HepG2 (cell line): ENCODE data around the gene UGT8.

ENCODE experiments used
- FOXP1 ChIP-seq, 2 experiments: fragments of 450-650 bp in 1 of 2; IDR thresholded peaks; 2 replicates each; pipeline ENCODE4 v1.6.1; 2017 to 2018; ENCODE audit warnings: antibody characterized with exemption in 1 of 2
- HDAC6 ChIP-seq: fragments of 200-600 bp; sonication (generic); IDR thresholded peaks from 2 replicates; pipeline ENCODE4 v1.7.0; 2017; ENCODE audit warnings: mild to moderate bottlenecking, antibody characterized with exemption, low read length, low read depth
- MED8 ChIP-seq: sonication (generic); formaldehyde crosslinking; IDR thresholded peaks from 2 replicates; pipeline ENCODE4 v1.8.1; 2023; ENCODE audit warnings: mild to moderate bottlenecking, missing genetic modification reagents; ENCODE audit not compliant: insufficient replicate concordance
- TGIF2 ChIP-seq: IDR thresholded peaks from 2 replicates; pipeline ENCODE4 v1.6.1; 2016; ENCODE audit warnings: control low read depth, missing compliant biosample characterization
- ZSCAN20 ChIP-seq: sonication (generic); formaldehyde crosslinking; IDR thresholded peaks from 2 replicates; pipeline ENCODE4 v1.4.0; 2020; ENCODE audit warnings: missing genetic modification reagents, mild to moderate bottlenecking, borderline replicate concordance
- TF ChIP-seq, protein P1 (sequence below): sonication (generic); formaldehyde crosslinking; IDR thresholded peaks from 2 replicates; pipeline ENCODE4 v1.8.0; 2022; ENCODE audit warnings: missing genetic modification reagents, mild to moderate bottlenecking, borderline replicate concordance

DNA sequence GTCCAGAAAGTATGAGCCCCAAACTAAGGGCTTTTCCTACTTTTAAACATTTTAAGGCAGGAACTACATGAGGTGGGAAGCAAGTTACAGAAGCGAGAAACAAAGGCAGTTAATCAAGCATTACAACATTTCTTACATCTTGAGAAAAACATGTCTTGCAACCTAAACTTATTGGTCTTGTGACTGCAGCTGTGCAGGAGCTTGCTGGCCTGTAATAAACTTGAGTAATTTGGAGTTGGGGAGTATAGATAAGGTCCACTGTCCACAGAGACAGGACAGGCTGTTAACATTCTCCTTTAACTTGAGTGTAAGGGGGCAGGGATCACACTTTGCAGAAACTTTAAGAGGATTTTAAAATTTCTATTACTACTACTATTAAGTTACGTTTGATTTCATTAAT, 2.7 kb upstream of the UGT8 start:
- no peak for TF ChIP-seq TGIF2
- TF ChIP-seq FOXP1 (IDR thresholded peaks at IDR 0.05): no peak
- TF ChIP-seq FOXP1 (CRISPR knock-in tag; IDR thresholded peaks at IDR 0.05): no peak
- TF ChIP-seq, protein P1, sequence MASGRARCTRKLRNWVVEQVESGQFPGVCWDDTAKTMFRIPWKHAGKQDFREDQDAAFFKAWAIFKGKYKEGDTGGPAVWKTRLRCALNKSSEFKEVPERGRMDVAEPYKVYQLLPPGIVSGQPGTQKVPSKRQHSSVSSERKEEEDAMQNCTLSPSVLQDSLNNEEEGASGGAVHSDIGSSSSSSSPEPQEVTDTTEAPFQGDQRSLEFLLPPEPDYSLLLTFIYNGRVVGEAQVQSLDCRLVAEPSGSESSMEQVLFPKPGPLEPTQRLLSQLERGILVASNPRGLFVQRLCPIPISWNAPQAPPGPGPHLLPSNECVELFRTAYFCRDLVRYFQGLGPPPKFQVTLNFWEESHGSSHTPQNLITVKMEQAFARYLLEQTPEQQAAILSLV: no peak
- TF ChIP-seq ZSCAN20 (CRISPR knock-in tag): no peak
- no peak for TF ChIP-seq MED8
- TF ChIP-seq HDAC6: no peak
